ENCODE results near the gene SLC22A23.

DNA sequence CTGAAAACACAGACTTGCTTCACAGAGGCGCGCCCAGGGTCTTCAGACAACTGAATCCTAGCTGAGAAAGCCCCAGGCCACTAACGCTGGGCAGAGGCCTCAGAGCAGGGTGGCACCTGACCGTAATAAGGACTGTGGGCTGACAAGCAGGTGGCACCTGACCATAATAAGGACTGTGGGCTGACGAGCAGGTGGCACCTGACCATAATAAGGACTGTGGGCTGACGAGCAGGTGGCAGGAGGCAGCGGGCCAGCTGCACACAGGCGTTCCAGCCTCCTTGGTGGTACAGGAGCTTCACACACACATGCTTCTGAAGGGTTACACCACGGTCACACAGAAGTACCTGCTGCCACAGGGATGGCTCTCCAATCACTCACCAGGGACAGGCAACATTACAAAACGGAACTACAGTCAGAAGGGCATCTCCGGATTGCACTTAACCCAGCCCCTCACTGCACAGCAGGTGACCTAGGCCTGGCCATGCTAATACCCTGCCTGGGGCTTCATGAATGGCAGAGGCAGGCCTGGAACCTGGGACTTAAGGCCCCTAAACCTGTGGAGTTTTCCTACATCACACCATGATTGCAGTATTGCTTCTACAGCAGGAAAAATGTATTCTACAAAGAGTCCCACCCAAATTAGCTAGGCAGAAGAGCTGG lies 147.3 kb downstream of the SLC22A23 start:
- TF ChIP-seq CTCF (IDR thresholded peaks at IDR 0.05) (no peak), POLR2A (IDR thresholded peaks at IDR 0.05) (no peak)
